ENCODE results near the gene PELO.

The PELO gene

GRCh38 chr5:52787600-52788504 lies at the start of gene PELO, which contains the start of gene ITGA1:
Gene PELO, plus strand, starts transcription at chr5:52787916. Its CDS starts 12,479 bp downstream, at chr5:52800395.
Gene ITGA1, plus strand, starts transcription at chr5:52787916. Its CDS starts 438 bp downstream, at chr5:52788354.
- TF ChIP-seq CTCF (IDR thresholded peaks at IDR 0.05), result no peak; the same call in 1 of the 2 replicates

GRCh38 chr5:52738095-52738506 lies 49.6 kb upstream of the PELO start:
- TF ChIP-seq CTCF (IDR thresholded peaks at IDR 0.05), result no peak

- no peak for TF ChIP-seq CTCF (IDR thresholded peaks at IDR 0.05)
These were observed 47.7 kb upstream of the PELO start for GRCh38 chr5:52740007-52740406.

GRCh38 chr5:52743012-52743411 lies 44.7 kb upstream of the PELO start:
- TF ChIP-seq CTCF (IDR thresholded peaks at IDR 0.05), result no peak

GRCh38 chr5:52743529-52743928 lies 44.2 kb upstream of the PELO start:
- no peak for TF ChIP-seq CTCF (IDR thresholded peaks at IDR 0.05)

- TF ChIP-seq CTCF (IDR thresholded peaks at IDR 0.05), result no peak
These were observed 43.7 kb upstream of the PELO start for GRCh38 chr5:52743970-52744369.

- TF ChIP-seq CTCF (IDR thresholded peaks at IDR 0.05), result no peak
These were observed 41.2 kb upstream of the PELO start for GRCh38 chr5:52746539-52746938.

All from LNCAP (cell line).